CD14-positive monocyte (primary cell): ENCODE results near the gene PLBD2. TPM values are rescaled to one million over a fixed set of nuclear protein-coding genes. Genes with fewer than 3 reads are reported as not detected.
A peak's percentile ranks its signal among the peaks of the same experiment; 100 is the strongest.

Source experiments
- DNase-seq, 3 donors: peaks; one replicate each; pipeline ENCODE4 v3.0.0-alpha.2; 2011 to 2022
- H2AFZ ChIP-seq: 2 replicates; pipeline ENCODE4 v1.6.0; 2012; ENCODE audit warnings: mild to moderate bottlenecking, low read depth, low read length, inconsistent platforms; ENCODE audit not compliant: insufficient read depth, poor library complexity, severe bottlenecking
- H3K27ac ChIP-seq, 2 donors: 1 replicate in 1 of 2; 2 replicates in 1 of 2; pipeline ENCODE4 v1.5.1; 2012 to 2013; ENCODE audit warnings: low read length in 2 of 2, control low read depth in 1 of 2, inconsistent platforms in 1 of 2, low read depth in 1 of 2, mild to moderate bottlenecking in 1 of 2
- H3K27me3 ChIP-seq, 2 donors: one replicate each; pipeline versions ENCODE4 v1.6.0 to v1.6.1; 2011 to 2013; ENCODE audit warnings: low read length in 2 of 2; ENCODE audit not compliant: control insufficient read depth in 2 of 2, insufficient read depth in 2 of 2
- H3K36me3 ChIP-seq, 2 donors: replicated peaks in 1 of 2; 1 replicate in 1 of 2; 2 replicates in 1 of 2; pipeline versions ENCODE4 v1.5.1 to v1.6.1; 2012 to 2013; ENCODE audit warnings: low read length in 2 of 2, control low read depth in 1 of 2, inconsistent platforms in 1 of 2, mild to moderate bottlenecking in 1 of 2; ENCODE audit not compliant: insufficient read depth in 2 of 2, control insufficient read depth in 1 of 2
- H3K4me1 ChIP-seq, 2 donors: 1 replicate in 1 of 2; 2 replicates in 1 of 2; pipeline versions ENCODE4 v1.5.1 to v1.6.1; 2012 to 2013; ENCODE audit warnings: low read length in 2 of 2, control low read depth in 1 of 2, inconsistent platforms in 1 of 2, mild to moderate bottlenecking in 1 of 2, moderate library complexity in 1 of 2; ENCODE audit not compliant: insufficient read depth in 2 of 2, control insufficient read depth in 1 of 2
- H3K4me2 ChIP-seq: replicated peaks from 2 replicates; pipeline ENCODE3; 2012; ENCODE audit warnings: low read length, moderate library complexity, mild to moderate bottlenecking; ENCODE audit not compliant: poor library complexity, severe bottlenecking; ENCODE audit errors: extremely low read depth
- H3K4me3 ChIP-seq, 3 experiments: fragments of 200-600 bp in 1 of 3; sonication (generic) in 1 of 3; replicated peaks in 1 of 3; 1 replicate in 2 of 3; 2 replicates in 1 of 3; pipeline ENCODE4 v1.5.1; 2011 to 2013; ENCODE audit warnings: low read length in 3 of 3, mild to moderate bottlenecking in 3 of 3, control low read depth in 2 of 3, low read depth in 2 of 3, inconsistent platforms in 1 of 3, moderate library complexity in 1 of 3
- H3K79me2 ChIP-seq: 2 replicates; pipeline ENCODE4 v1.6.0; 2012; ENCODE audit warnings: mild to moderate bottlenecking, control low read depth, inconsistent platforms, low read length, moderate library complexity; ENCODE audit not compliant: insufficient read depth
- H3K9ac ChIP-seq: 2 replicates; pipeline ENCODE4 v1.6.0; 2017; ENCODE audit warnings: low read length, mild to moderate bottlenecking; ENCODE audit not compliant: insufficient read depth, poor library complexity, severe bottlenecking
- H3K9me3 ChIP-seq, 2 donors: replicated peaks in 1 of 2; 1 replicate in 1 of 2; 2 replicates in 1 of 2; pipeline versions ENCODE4 v1.5.1 to v1.6.1; 2012 to 2013; ENCODE audit warnings: low read length in 2 of 2, control low read depth in 1 of 2; ENCODE audit not compliant: control insufficient read depth in 1 of 2, insufficient read depth in 1 of 2
- H4K20me1 ChIP-seq: 2 replicates; pipeline ENCODE4 v1.6.0; 2012; ENCODE audit warnings: mild to moderate bottlenecking, low read length, control low read depth, moderate library complexity; ENCODE audit not compliant: insufficient read depth
- H3K27ac Mint-ChIP-seq, 7 donors: one replicate each; pipeline ENCODE4 v1.8.0; 2020; ENCODE audit warnings: mild to moderate bottlenecking in 7 of 7, mixed read lengths in 7 of 7, moderate library complexity in 6 of 7, inconsistent platforms in 2 of 7
- H3K27me3 Mint-ChIP-seq, 3 donors: one replicate each; pipeline ENCODE4 v1.8.0; 2021 to 2022; ENCODE audit warnings: low read depth in 3 of 3, mild to moderate bottlenecking in 3 of 3, mixed read lengths in 3 of 3, moderate library complexity in 3 of 3, inconsistent platforms in 1 of 3
- H3K36me3 Mint-ChIP-seq, 2 donors: one replicate each; pipeline ENCODE4 v1.8.0; 2020; ENCODE audit warnings: mixed read lengths in 2 of 2, inconsistent platforms in 1 of 2, mild to moderate bottlenecking in 1 of 2
- H3K4me1 Mint-ChIP-seq: one replicate; pipeline ENCODE4 v1.8.0; 2020; ENCODE audit warnings: mild to moderate bottlenecking, mixed read lengths
- H3K4me3 Mint-ChIP-seq, 2 donors: one replicate each; pipeline ENCODE4 v1.8.0; 2020; ENCODE audit warnings: mild to moderate bottlenecking in 2 of 2, mixed read lengths in 2 of 2, moderate library complexity in 1 of 2
- H3K9me3 Mint-ChIP-seq, 7 donors: one replicate each; pipeline ENCODE4 v1.8.0; 2020 to 2022; ENCODE audit warnings: mixed read lengths in 7 of 7, mild to moderate bottlenecking in 6 of 7, moderate library complexity in 6 of 7, inconsistent platforms in 2 of 7
- CTCF ChIP-seq: fragments of 200-600 bp; IDR thresholded peaks from one replicate; pipeline ENCODE4 v1.8.0; 2022; ENCODE audit warnings: antibody characterized with exemption, mild to moderate bottlenecking
- WGBS: methylation state at CpG from one replicate; pipeline ENCODE4 v1.1.5; 2013; ENCODE audit warnings: missing lambda C conversion rate; ENCODE audit not compliant: insufficient coverage; 5-methylcytosine and 5-hydroxymethylcytosine counted together
- intact Hi-C, 2 donors: fragments of 100-400 bp; cut with micrococcal nuclease; formaldehyde crosslinking; loops; one replicate each; pipeline versions ENCODE4 v1.15.0 to v1.15.1; 2023
- polyA plus RNA-seq, 3 donors: library from polyadenylated mRNA; depleted of rRNA in 1 of 3; unstranded in 2 of 3; stranded (reverse) in 1 of 3; fragments of 300-500 nt in 2 of 3; fragments of >200 nt in 1 of 3; fragmentation: Illumina TruSeq in 2 of 3; gene quantifications; 1 replicate in 2 of 3; 2 replicates in 1 of 3; pipeline ENCODE4 v1.2.3, GENCODE V29; 2012 to 2021

The PLBD2 gene
- polyA plus RNA-seq, 3 donors: 8.5 to 12.4 (median 8.8) TPM

DNA sequence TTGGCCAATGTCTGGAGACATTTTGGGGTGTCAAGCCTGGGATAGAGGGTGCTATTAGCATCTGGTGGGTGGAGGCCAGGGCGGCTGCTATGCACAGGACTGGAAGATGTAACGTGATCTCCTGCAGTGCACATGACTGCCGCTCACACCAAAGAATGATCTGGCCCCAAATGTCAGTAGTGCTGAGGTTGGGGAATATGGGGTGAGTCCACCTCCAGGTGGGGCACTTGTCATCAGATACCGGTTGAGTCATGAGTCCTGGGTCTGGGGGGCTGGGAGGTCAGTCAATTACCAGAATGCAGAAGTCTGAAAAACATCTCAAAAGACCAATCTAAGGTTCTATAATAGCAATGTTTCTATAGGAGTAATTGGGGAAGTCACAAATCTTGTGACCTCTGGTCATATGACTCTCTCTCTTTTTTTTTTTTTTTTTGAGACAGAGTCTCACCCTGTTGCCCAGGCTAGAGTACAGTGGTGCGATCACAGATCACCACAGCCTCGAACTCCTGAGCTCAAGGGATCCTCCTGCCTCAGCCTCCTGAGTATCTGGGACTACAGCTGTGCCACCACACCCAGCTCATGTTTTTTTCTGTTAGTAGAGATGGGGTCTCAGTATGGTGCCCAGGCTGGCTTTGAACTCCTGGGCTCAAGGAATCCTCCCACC is 57.8 kb downstream of the PLBD2 start:
- Histone ChIP-seq H3K9ac (peak overlapping the region; percentile 67), H3K79me2 (no peaks in the 10 kb centered on the region), H3K4me3 (peak overlapping the region in 1 of 3 experiments; percentile 23), H3K4me2 (peak overlapping the region; percentile 41), H2AFZ (no peak overlapping the region), H3K4me1 (peaks cover 32 to 47% of the 10 kb centered on the region in 2 donors), H3K9me3 (no peaks in the 10 kb centered on the region), H3K36me3 (no peaks in the 10 kb centered on the region), H4K20me1 (no peaks in the 10 kb centered on the region), H3K27ac (peak overlapping the region; percentile 87 to 96), H3K27me3 (no peaks in the 10 kb centered on the region)
- TF ChIP-seq CTCF: no peak
- 30% methylated on average over 3 of the region's 6 CpGs for WGBS
- H3K4me1 Mint-ChIP-seq: peaks cover 46% of the 10 kb centered on the region
- H3K36me3 Mint-ChIP-seq: peaks cover 0 to 2% of the 10 kb centered on the region in 2 donors
- DNase-seq: peak; percentile 96 to 97 (median 96)
- H3K27me3 Mint-ChIP-seq: peaks cover 0 to 4% (median 0%) of the 10 kb centered on the region in 3 donors
- peaks cover 0 to 4% (median 0%) of the 10 kb centered on the region in 7 donors for H3K9me3 Mint-ChIP-seq
- peak overlapping the region; percentile 95 to 99 (median 97) for H3K27ac Mint-ChIP-seq
- H3K4me3 Mint-ChIP-seq: peak overlapping the region in 1 of 2 donors; percentile 55
- intact Hi-C loops: no loop called here

GRCh38 chr12:113418213-113418879 is 60.0 kb downstream of the PLBD2 start:
- H3K27me3 ChIP-seq: no peaks in the 10 kb centered on the region
- TF ChIP-seq CTCF: no peak
- H3K79me2 ChIP-seq: no peaks in the 10 kb centered on the region
- no peak overlapping the region for H3K4me3 ChIP-seq
- no peaks in the 10 kb centered on the region for H3K9me3 ChIP-seq
- Mint-ChIP-seq H3K4me3 (peak overlapping the region in 1 of 2 donors; percentile 4), H3K27me3 (peaks cover 0 to 4% (median 0%) of the 10 kb centered on the region in 3 donors), H3K9me3 (peaks cover 0 to 4% (median 0%) of the 10 kb centered on the region in 7 donors), H3K27ac (peak overlapping the region; percentile 61 to 89 (median 78)), H3K36me3 (peaks cover 0 to 2% of the 10 kb centered on the region in 2 donors), H3K4me1 (peaks cover 66% of the 10 kb centered on the region)
- H3K36me3 ChIP-seq: no peaks in the 10 kb centered on the region
- H2AFZ ChIP-seq: no peak overlapping the region
- WGBS: 61% methylated on average over 7 of the region's 13 CpGs
- H4K20me1 ChIP-seq: no peaks in the 10 kb centered on the region
- H3K4me1 ChIP-seq: peaks cover 50 to 66% of the 10 kb centered on the region in 2 donors
- intact Hi-C loops: no loop called here
- no peak overlapping the region for H3K9ac ChIP-seq
- peak; percentile 46 to 70 (median 51) for DNase-seq
- no peak overlapping the region for H3K4me2 ChIP-seq
- peak overlapping the region; percentile 6 to 33 for H3K27ac ChIP-seq
